Measurements from ENCODE around the gene MAFF. TPM values are rescaled to one million over a fixed set of nuclear protein-coding genes. Genes with fewer than 3 reads are reported as not detected.

Gene MAFF
- total RNA-seq, 1 experiment from 2014 or later: 4.6 TPM

DNA sequence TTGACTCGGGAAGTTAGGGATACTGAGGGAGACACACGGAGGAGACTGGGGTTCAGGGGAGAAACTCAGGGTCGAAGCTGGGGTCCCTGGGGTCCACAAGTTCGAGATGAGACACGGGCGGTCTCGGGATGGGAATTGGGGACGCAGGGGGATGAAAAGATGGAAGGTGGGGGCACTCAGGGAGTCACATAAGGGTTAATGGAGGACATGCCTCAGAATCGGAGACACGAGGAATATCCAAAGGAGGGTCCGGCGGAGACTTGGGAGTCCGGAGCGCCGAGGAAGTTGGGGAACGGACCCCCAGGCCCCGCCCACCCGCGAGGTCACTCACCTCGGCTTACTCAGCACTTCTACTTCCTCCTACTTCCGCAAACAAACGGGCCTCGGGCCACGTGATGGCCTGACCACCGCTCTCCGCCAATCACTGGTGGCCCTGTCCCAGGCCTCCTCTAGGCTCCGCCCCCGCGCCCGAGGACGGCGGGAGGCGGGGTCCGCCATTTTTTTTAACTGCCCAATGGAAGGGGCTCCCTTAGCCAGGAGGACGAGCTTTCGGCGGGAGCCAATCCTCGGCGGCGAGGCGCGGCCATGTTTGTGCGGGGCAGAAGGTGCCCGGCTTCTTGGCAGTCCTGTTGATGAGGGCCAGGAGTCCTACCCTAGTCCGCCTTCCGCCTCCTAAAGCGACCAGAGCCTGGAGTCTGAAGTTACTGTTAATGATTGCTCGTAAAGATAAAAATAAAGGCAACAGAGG is 20.2 kb upstream of the MAFF start, which contains the start of gene PLA2G6 (continued):
- peak; percentile 49; the same call in 1 of the 2 replicates for TF ChIP-seq ARID4B (CRISPR knock-in tag; IDR thresholded peaks at IDR 0.05; ENCODE audit: borderline replicate concordance)
- no peak for TF ChIP-seq TCF7 (CRISPR knock-in tag; IDR thresholded peaks at IDR 0.05; ENCODE audit: low read depth)
- peak; percentile 73 for TF ChIP-seq NFYB (CRISPR knock-in tag; conservative IDR thresholded peaks at IDR 0.05; ENCODE audit: low read depth)
- TF ChIP-seq CREB1 (CRISPR knock-in tag; IDR thresholded peaks at IDR 0.05): no peak
- no peak for TF ChIP-seq NR2C2 (CRISPR knock-in tag; IDR thresholded peaks at IDR 0.05)
- no peak for TF ChIP-seq SOX15 (CRISPR knock-in tag; IDR thresholded peaks at IDR 0.05)
- no peak for TF ChIP-seq SMAD4 (CRISPR knock-in tag; IDR thresholded peaks at IDR 0.05)
- TF ChIP-seq CREM (CRISPR knock-in tag; IDR thresholded peaks at IDR 0.05): no peak
- TF ChIP-seq, protein P1, sequence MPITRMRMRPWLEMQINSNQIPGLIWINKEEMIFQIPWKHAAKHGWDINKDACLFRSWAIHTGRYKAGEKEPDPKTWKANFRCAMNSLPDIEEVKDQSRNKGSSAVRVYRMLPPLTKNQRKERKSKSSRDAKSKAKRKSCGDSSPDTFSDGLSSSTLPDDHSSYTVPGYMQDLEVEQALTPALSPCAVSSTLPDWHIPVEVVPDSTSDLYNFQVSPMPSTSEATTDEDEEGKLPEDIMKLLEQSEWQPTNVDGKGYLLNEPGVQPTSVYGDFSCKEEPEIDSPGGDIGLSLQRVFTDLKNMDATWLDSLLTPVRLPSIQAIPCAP (CRISPR knock-in tag; IDR thresholded peaks at IDR 0.05): no peak
- TF ChIP-seq, protein P2, sequence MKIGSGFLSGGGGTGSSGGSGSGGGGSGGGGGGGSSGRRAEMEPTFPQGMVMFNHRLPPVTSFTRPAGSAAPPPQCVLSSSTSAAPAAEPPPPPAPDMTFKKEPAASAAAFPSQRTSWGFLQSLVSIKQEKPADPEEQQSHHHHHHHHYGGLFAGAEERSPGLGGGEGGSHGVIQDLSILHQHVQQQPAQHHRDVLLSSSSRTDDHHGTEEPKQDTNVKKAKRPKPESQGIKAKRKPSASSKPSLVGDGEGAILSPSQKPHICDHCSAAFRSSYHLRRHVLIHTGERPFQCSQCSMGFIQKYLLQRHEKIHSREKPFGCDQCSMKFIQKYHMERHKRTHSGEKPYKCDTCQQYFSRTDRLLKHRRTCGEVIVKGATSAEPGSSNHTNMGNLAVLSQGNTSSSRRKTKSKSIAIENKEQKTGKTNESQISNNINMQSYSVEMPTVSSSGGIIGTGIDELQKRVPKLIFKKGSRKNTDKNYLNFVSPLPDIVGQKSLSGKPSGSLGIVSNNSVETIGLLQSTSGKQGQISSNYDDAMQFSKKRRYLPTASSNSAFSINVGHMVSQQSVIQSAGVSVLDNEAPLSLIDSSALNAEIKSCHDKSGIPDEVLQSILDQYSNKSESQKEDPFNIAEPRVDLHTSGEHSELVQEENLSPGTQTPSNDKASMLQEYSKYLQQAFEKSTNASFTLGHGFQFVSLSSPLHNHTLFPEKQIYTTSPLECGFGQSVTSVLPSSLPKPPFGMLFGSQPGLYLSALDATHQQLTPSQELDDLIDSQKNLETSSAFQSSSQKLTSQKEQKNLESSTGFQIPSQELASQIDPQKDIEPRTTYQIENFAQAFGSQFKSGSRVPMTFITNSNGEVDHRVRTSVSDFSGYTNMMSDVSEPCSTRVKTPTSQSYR (CRISPR knock-in tag; IDR thresholded peaks at IDR 0.05): no peak

DNA sequence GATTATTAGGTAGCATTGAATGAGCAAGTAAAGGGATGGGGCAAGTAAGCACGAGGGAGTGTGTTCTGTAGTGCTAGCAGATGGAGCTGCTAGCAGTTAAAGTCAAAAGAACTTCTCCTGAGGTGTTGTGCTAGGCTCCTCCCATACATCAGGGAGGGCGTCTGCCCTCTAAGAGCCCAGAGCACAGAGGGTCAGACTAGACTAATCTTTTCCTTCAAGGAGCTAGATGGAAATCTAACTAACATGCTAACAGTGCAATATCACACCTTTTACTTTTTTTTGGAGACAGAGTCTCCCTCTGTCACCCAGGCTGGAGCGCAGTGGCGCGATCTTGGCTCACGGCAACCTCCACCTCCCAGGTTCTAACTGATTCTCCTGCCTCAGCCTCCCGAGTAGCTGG is 17.0 kb upstream of the MAFF start:
- H3K4me3 Mint-ChIP-seq: no peak overlapping the region
- peaks cover 3% of the 10 kb centered on the region for H3K27me3 Mint-ChIP-seq (ENCODE audit: low read depth)
- H3K4me1 Mint-ChIP-seq: peaks cover 26% of the 10 kb centered on the region
- ATAC-seq (no peak), DNase-seq (ENCODE audit: low spot score) (no peak)
- ChIA-PET POLR2A (no interaction called here), CTCF (interaction anchor here (1.1 to 1.2 kb wide), 2 partner anchors 81 to 87 kb away, joined by 4 read pairs; no protein-coding TSS in a partner anchor)
- H3K36me3 Mint-ChIP-seq: no peaks in the 10 kb centered on the region
- H3K27ac Mint-ChIP-seq: peak overlapping the region; percentile 34; the same call in 1 of the 2 replicates
- no peaks in the 10 kb centered on the region for H3K9me3 Mint-ChIP-seq
- no peak for TF ChIP-seq KAT7 (CRISPR knock-in tag; IDR thresholded peaks at IDR 0.05; ENCODE audit: borderline replicate concordance)
- no peak for TF ChIP-seq ZBTB21 (CRISPR knock-in tag; IDR thresholded peaks at IDR 0.05; ENCODE audit: borderline replicate concordance)
- no peak for TF ChIP-seq NR3C1 (CRISPR knock-in tag; conservative IDR thresholded peaks at IDR 0.05; ENCODE audit: low read depth)

GRCh38 chr22:38186429-38186828 is 15.4 kb upstream of the MAFF start:
- no peaks in the 10 kb centered on the region for H3K36me3 Mint-ChIP-seq
- no peak overlapping the region for H3K27ac Mint-ChIP-seq
- no peak for DNase-seq (ENCODE audit: low spot score)
- TF ChIP-seq USF2 (CRISPR knock-in tag; IDR thresholded peaks at IDR 0.05): no peak
- no peak for TF ChIP-seq NR3C1 (CRISPR knock-in tag; conservative IDR thresholded peaks at IDR 0.05; ENCODE audit: low read depth)
- TF ChIP-seq CBFB (CRISPR knock-in tag; IDR thresholded peaks at IDR 0.05; ENCODE audit: low read depth): no peak
- TF ChIP-seq ATF3 (CRISPR knock-in tag; conservative IDR thresholded peaks at IDR 0.05): no peak
- TF ChIP-seq CTCF (IDR thresholded peaks at IDR 0.05): no peak
- TF ChIP-seq, protein P3, sequence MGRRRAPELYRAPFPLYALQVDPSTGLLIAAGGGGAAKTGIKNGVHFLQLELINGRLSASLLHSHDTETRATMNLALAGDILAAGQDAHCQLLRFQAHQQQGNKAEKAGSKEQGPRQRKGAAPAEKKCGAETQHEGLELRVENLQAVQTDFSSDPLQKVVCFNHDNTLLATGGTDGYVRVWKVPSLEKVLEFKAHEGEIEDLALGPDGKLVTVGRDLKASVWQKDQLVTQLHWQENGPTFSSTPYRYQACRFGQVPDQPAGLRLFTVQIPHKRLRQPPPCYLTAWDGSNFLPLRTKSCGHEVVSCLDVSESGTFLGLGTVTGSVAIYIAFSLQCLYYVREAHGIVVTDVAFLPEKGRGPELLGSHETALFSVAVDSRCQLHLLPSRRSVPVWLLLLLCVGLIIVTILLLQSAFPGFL (CRISPR knock-in tag; IDR thresholded peaks at IDR 0.05; ENCODE audit: borderline replicate concordance): no peak
- H3K9me3 Mint-ChIP-seq: no peaks in the 10 kb centered on the region
- ChIA-PET CTCF (interaction anchor here (1.2 kb wide), 1 partner anchor 71 kb away, joined by 3 read pairs; no protein-coding TSS in a partner anchor), POLR2A (interaction anchor here (1.2 kb wide), 1 partner anchor 15 kb away, joined by 4 read pairs; the partner anchor contains the start of gene MAFF)
- no peak for ATAC-seq
- peaks cover 11% of the 10 kb centered on the region for H3K27me3 Mint-ChIP-seq (ENCODE audit: low read depth)
- no peak overlapping the region for H3K4me3 Mint-ChIP-seq
- peaks cover 9% of the 10 kb centered on the region for H3K4me1 Mint-ChIP-seq
